ENCODE data around the gene GAS6.

The GAS6 gene

GRCh38 chr13:113770937-113771336, 92.9 kb downstream of the GAS6 start:
- TF ChIP-seq CTCF (IDR thresholded peaks at IDR 0.05; ENCODE audit: low read length, missing control alignments) = no peak
- H3K4me3 ChIP-seq (replicated peaks; ENCODE audit: low read depth, low read length) = no peak overlapping the region
- DNase-seq (ENCODE audit: low read depth) = no peak

Data from fibroblast of pulmonary artery (primary cell).